Measurements from ENCODE around the gene BRD8.

Gene BRD8

GRCh38 chr5:138095100-138095907 lies 83.1 kb downstream of the BRD8 start:
- no peak for DNase-seq

GRCh38 chr5:138093036-138093435 lies 85.4 kb downstream of the BRD8 start:
- no peak for DNase-seq

DNA sequence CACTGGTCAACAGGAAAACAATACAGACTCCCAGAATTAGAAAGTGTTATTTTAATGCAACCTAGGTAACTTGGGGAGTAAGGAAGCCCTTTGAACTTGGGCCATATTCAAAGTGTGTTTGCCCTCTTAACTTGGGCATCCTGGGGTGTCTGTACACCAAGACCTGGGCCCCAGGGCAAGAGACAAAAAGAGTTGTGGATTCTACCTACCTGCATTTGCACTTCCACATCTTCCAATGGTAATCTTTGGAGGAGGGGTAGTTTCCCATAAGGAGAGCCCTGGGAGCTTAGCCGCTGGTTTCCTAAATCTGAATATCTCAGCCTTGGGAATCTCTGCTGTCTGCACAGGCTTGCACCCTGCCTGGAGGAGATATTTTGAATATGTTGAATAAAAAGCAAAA lies 86.1 kb downstream of the BRD8 start:
- no peak for DNase-seq

- DNase-seq = no peak
Measured at GRCh38 chr5:138091685-138092084, 86.7 kb downstream of the BRD8 start.
